Activated T-cell treated with anti-CD3 and anti-CD28 coated beads, Interleukin-2, amount 50 U/mL, for 72 hours (primary cell): ENCODE measurements around the gene GGA1. TPM values are rescaled to one million over a fixed set of nuclear protein-coding genes. Genes with fewer than 3 reads are reported as not detected.

Experiments used
- total RNA-seq, 2 donors: library from RNA; stranded (reverse); gene quantifications; one replicate each; pipeline ENCODE4 v1.2.3, GENCODE V29; 2022

The GGA1 gene
- total RNA-seq, 2 donors from 2014 or later: 81.5 to 96.2 TPM

Other genes with a start within 250 kb of the GGA1 start
- gene ELFN2, start 181.4 kb upstream of the GGA1 start, total RNA-seq: under 1 TPM; 0.58 to 0.62 TPM
- 100 to 1,000 TPM in 1 of 2 donors, 10 to 100 TPM in 1; 94.0 to 116 TPM for gene MFNG, start 122.5 kb upstream of the GGA1 start, total RNA-seq
- gene CARD10, start 89.4 kb upstream of the GGA1 start, total RNA-seq: under 1 TPM in 1 of 2 donors, not detected in 1; 0.25 TPM
- 1 to 10 TPM; 4.0 to 4.6 TPM for gene CDC42EP1, start 48.4 kb upstream of the GGA1 start, total RNA-seq
- gene LGALS2, start 28.7 kb upstream of the GGA1 start, total RNA-seq: not detected
- 100 to 1,000 TPM in 1 of 2 donors, 10 to 100 TPM in 1; 99.0 to 103 TPM for gene SH3BP1, start 30.8 kb downstream of the GGA1 start, total RNA-seq
- gene PDXP, start 49.9 kb downstream of the GGA1 start, total RNA-seq: 10 to 100 TPM; 14.8 to 17.2 TPM
- gene LGALS1, start 66.8 kb downstream of the GGA1 start, total RNA-seq: 100 to 1,000 TPM; 303 to 803 TPM
- 10 to 100 TPM; 31.3 to 36.3 TPM for gene NOL12, start 77.5 kb downstream of the GGA1 start, total RNA-seq
- 10 to 100 TPM; 25.4 to 28.6 TPM for gene TRIOBP, start 88.2 kb downstream of the GGA1 start, total RNA-seq
- 10 to 100 TPM; 14.9 to 22.7 TPM for gene GCAT, start 199.1 kb downstream of the GGA1 start, total RNA-seq
- under 1 TPM in 1 of 2 donors, not detected in 1; 0.29 TPM for gene GALR3, start 214.5 kb downstream of the GGA1 start, total RNA-seq
- gene ANKRD54, start 235.5 kb downstream of the GGA1 start, total RNA-seq: 10 to 100 TPM; 22.8 to 28.2 TPM
- 100 to 1,000 TPM; 826 to 905 TPM for gene EIF3L, start 240.6 kb downstream of the GGA1 start, total RNA-seq